NOMO-1 treated with DMSO at 0.1 percent for 48 hours (cell line): ENCODE measurements around the gene DTX1.

ENCODE experiments used
- DNase-seq: peaks from one replicate; lab custom pipeline; 2025; ENCODE audit not compliant: unreplicated experiment; lab: John Stamatoyannopoulos, UW

The DTX1 gene

DNA sequence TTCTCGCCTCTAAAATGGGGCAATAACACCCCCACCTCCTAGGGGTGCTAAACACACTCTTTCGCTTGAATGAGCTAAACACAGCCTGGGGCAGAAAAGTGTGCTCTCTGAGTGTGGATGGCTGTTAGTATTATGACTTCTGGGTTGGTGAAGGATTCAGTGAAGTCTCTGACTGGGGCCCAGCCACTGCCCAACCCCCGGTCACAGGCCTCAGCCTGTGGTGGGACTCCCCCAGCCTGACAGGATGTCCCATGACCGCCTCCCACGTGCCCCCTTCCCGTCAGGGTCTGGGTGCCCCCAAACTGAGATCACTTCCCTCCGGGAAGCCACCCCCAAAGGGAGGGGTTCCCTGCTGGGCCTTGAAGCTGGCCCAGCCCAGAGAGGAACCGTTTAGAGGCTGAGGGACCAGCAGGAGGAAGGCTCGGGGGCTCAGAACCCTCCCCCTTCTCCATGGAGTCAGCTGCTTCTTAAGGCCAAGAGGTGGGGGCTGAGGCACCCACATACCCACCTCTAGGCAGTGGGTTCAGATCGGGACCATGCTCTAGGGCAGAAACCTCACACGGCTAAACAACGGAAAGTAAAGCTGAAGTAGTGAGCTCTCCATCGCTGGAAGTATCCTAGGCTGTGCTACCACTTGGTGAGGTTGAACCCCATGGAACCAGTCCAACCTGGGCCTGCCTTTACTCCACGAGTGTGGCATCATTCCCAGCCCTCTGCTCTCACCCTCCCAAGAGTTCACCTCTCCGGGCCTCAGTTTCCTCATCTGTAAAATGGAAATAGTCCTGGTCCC is 13.8 kb downstream of the DTX1 start:
- no peak for DNase-seq

DNA sequence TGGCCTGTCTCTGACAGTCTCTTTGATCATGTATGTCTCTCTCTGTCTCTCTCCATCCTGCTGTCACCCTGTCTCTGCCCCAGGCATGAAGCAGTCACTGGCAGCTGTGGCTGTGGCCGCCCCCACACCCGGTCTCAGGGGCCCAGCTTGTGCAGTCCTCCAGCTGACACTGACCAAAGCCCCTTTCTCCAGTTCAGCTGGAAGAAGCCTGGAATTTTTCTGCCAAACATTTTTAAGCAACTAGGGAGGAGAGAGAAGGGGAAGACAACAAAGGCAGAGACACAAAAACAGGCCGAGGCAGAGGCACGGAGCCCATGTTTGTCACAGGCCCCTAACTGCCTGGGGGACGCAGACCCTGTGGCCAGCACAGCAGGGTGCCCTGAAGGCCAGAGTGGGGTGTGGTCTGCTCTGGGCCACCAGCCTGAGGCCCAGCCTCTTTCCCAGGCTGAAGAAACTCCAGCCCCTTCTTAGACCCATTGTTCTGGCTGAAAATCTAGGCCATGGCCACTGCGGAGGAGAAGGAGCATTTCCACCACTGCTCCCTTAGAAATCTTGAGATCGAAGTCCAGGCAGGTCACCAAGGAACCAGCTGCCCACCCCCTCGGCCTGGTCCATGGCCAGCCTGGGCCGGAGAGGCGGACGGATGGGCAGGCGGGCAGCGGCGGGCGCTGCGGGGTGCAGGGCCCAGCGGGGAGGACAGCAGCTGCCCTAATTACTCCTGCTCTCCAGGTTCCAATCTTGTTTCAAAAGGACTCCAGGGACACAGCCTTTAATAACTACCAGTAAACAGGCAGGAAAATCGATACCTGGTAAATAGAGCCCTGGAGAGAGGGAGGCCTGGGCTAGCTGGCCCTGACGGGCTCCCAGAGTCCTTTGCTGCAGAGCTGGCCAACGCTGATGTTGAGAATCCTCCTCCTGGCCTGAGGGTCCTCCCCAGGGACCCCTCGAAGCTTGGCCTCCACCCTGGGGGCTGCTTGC is 14.9 kb downstream of the DTX1 start:
- DNase-seq, result no peak

GRCh38 chr12:113072136-113072535 is 15.6 kb downstream of the DTX1 start:
- DNase-seq, result no peak

GRCh38 chr12:113073586-113073985 is 17.1 kb downstream of the DTX1 start:
- no peak for DNase-seq

- DNase-seq, result no peak
Observed at GRCh38 chr12:113075137-113075683, 18.7 kb downstream of the DTX1 start.

DNA sequence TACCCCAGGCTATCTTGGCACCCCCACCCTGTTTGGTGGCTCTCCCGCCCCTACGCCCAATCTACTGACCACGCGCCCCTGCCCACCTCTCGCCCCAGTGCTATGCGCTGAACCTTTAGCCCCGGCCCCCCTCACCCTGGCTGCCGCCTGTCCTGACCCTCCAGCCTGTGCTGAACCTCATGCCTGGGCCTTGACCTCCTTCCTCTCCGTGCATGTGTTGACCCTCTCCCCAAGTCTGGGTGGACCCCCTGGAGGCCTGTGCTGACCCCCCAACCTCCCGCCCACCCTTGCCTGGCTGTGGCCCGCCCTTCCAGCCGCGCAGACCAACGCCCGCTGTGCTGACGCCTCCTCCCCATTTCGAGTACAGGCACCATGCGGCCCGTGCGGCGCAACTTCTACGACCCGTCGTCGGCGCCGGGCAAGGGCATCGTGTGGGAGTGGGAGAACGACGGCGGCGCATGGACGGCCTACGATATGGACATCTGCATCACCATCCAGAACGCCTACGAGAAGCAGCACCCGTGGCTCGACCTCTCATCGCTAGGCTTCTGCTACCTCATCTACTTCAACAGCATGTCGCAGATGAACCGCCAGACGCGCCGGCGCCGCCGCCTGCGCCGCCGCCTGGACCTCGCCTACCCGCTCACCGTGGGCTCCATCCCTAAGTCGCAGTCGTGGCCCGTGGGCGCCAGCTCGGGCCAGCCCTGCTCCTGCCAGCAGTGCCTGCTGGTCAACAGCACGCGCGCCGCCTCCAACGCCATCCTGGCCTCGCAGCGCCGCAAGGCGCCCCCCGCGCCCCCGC is 20.7 kb downstream of the DTX1 start:
- no peak for DNase-seq

DNA sequence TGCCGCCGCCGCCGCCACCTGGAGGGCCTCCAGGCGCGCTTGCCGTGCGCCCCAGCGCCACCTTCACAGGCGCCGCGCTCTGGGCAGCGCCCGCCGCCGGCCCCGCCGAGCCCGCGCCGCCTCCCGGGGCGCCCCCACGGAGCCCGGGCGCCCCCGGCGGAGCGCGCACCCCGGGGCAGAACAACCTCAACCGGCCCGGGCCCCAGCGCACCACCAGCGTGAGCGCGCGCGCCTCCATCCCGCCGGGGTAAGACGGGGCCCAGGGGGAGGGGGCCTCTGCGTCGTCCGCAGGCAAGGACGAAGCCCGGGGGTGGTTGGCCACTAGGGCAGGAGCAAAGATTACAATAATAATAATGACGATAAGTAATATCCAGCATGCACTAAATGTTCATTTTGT is 21.3 kb downstream of the DTX1 start:
- no peak for DNase-seq

DNA sequence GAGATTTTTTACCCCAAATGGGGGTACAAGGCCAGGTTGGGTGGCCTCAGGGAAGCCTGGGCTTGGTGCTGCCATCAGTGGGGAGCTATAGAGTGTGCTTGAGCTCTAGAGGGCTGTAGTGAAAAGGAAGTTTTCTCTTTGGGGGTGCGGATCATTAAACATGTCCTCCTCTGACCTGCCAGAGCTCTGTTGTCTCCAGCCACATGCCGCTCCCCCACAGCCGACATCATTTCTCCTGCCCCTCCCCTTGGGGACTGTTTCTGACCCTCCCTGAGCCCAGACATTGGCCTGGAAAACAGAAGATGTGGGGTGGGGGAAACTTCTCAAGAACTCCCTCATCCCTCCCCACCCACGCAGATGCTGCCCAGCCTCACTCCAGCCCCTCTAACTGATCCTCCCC is 25.3 kb downstream of the DTX1 start:
- DNase-seq, result no peak

DNA sequence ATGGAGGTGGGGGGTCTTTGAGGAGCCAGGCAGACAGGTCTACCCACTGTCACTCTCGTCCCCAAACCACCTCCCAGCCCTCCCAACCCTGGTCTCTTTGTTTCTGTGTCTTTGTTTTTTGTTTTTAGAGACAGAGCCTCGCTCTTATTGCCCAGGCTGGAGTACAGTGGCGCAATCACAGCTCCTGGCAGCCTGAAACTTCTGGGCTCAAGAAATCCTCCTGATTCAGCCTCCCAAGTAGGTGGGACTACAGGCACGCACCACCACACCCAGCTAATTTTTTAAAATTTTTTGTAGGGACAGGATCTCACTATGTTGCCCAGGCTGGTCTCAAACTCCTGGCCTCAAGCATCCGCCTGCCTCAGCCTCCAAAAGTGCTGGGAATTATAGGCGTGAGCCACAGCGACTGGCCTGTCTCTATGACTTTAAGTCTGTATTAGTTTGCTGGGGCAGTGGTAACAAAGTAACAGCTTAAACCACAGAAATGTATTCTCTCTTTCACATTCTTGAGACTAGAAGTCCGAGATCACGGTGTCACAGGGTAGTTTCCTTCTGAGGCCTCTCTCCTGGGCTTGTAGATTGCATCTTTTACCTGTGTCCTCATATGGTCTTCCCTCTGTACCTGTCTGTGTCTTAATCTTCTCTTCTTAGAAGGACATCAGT is 26.1 kb downstream of the DTX1 start:
- no peak for DNase-seq

DNA sequence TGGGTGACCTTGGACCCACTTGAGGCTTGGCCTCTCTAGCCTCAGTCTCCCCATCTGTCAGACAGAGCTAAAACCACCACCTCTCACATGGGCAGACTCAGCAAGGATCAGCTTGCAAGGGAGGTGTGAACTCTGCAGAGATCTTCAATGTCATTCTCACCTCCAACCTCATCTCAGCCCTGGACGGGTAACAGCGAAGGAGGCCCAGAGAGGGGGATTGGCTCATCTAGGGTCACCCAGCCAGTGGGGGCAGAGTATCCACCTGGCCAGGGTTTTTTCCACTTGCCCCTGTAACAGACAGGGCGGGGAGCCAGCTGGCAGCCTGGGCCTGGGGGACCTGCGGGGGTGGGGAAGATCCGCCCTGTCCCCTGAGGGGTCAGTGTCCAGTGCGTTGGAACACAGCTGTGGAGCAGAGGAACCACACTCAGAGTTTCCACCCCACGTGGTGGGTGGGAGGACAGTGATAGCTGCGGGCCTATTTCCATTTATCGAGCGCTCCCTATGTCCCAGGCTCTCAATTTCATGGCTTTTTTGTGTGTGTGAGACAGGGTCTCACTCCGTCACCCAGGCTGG is 27.4 kb downstream of the DTX1 start:
- DNase-seq, result no peak

- DNase-seq, result no peak
Observed at GRCh38 chr12:113086249-113087164, 30.0 kb downstream of the DTX1 start.

GRCh38 chr12:113087193-113087592 is 30.7 kb downstream of the DTX1 start:
- no peak for DNase-seq

DNA sequence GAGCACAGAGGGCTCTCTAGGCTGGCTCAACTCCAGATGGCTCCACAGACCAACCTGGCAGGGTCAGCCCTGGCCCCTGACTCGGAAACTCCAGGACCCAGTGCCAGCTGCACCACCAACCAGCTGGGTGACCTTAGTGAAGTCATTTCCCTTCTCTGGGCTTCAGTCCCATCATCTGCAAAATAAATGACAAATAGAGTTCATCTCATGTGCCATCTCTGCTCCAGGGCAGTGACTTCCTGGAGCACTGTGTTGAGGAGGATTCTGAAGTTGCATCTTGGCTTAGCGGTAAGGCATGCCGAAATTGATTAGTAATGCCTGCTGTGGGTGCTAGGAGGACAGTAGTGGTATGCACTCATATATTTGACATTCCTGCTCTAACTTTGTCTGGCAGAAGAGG is 31.5 kb downstream of the DTX1 start:
- DNase-seq, result no peak

DNA sequence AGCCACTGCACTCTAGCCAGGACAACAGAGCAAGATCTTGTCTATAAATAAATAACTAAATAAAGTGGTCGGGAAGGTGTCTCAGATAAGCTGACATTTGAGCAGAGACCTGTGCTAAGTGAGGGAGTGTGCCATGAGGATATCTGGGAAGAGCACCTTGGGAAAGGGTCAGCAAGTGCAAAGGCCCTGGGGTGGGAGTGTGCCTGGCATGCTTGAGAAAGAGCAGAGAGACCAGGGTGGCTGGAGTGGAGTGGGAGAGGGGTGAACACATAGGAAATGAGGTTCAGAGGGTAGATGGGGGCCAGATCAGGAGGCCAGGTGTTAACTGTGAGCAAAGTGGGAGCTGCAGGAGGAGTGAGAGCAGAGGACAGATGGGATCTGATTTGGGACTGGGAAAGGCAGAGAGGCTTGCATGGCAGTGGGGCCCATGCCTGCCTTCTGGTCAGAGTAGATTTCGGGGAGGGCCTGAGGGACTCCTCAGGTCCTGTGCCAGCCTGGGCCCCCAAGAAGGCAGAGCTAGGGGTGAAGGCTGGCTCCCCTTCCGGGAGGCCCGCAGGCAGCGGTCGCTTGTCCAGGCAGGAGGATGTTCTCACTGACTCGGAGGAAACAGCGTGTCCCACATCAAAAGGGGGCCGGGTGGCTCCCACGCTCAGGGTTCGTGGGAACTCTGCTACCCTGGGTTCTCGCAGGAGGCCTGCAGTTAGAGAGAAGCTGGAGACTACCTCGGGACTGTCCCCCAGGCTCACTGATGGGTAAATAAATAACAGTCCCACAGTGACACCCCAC is 32.6 kb downstream of the DTX1 start:
- no peak for DNase-seq

DNA sequence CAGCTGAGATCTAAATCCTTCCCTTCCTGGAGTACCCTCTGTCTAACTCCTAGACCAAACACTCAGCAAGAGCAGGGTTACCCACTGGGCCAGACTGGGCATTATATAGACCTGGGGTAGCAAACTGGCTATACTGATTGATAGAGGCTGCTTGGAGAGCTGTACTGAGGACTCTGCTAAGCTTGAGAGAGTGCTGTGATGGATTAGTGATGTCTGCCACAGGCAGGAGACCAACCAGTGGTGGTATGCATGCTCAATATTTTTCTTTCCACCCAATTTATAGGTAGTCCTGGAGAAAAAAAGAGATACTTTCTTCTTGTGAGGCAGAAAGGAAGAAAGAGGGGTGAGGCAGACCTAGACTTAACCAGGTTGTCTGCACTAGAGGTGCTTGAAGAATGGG is 33.3 kb downstream of the DTX1 start:
- DNase-seq, result no peak

DNA sequence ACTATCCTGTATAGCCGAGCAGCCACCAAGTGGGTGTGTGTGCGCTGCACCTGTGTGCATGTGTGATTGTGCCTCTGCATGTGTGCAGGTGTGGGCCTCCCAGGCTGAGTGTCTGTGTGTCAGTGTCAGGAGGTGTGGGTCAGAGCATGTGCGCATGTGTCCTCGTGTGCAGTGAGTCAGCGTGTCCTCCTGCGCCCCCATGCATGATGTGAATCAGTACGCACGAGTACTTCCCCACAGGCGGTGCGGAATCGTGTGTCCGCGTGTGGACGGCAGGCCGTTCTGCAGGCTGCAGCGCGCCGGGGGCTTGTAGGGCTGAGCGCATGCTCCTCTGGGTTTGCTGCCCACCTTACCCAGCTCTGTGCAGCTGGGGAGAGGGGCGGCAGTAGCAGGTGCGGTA is 34.2 kb downstream of the DTX1 start:
- DNase-seq, result no peak

DNA sequence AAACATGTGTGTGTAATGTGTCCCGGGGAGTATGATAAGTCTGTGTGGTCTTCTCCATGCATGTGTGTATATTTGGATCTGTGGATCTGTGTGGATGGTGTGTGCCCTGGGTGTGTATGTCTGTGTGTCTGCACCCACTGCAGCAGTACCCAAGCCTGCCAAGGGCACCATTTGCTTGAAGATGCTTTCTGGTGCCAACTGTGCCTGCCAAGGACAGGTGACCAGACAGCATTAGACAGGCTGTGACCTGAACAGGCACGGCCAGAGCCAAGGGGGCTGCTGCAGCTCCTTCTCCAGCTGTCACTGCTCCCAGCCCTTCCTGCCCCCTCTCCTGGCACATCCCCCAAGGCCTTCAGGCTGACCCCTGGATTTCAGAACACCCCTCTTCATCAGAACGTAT is 35.0 kb downstream of the DTX1 start:
- DNase-seq, result no peak
